H1 (cell line): ENCODE data around the gene CMIP. TPM values are rescaled to one million over a fixed set of nuclear protein-coding genes. Genes with fewer than 3 reads are reported as not detected.

Experiments used
- CTCF ChIA-PET: fragments of 300-600 bp; sonication (Branson Sonifier 250); formaldehyde crosslinking; loops from one replicate; lab custom pipeline; 2021; ENCODE audit not compliant: partially characterized antibody; lab: Charles Lee
- POLR2A ChIA-PET: fragments of 300-600 bp; sonication (Branson Sonifier 250); formaldehyde crosslinking; loops from one replicate; lab custom pipeline; 2021; ENCODE audit warnings: inconsistent platforms; ENCODE audit not compliant: partially characterized antibody; lab: Charles Lee
- DNase-seq, 2 experiments: peaks; one replicate each; pipeline versions ENCODE4 v3.0.0 to v3.0.0-alpha.2; 2010 to 2022; ENCODE audit warnings: low spot score in 2 of 2, low read depth in 1 of 2, mixed read lengths in 1 of 2
- FAIRE-seq: peaks from 2 replicates; lab custom pipeline; 2011; peaks lifted over from hg19 to GRCh38; lab: Jason Lieb, UNC
- H2AFZ ChIP-seq: 2 replicates; pipeline ENCODE4 v1.8.1; 2012; ENCODE audit warnings: low read length, inconsistent platforms
- H2AK5ac ChIP-seq: 2 replicates; pipeline ENCODE4 v1.6.1; 2013; ENCODE audit warnings: low read depth, low read length
- H2BK120ac ChIP-seq: replicated peaks from 2 replicates; pipeline ENCODE3; 2013; ENCODE audit warnings: low read depth, low read length, inconsistent platforms
- H2BK12ac ChIP-seq: 2 replicates; pipeline ENCODE4 v1.6.1; 2013; ENCODE audit warnings: low read depth, low read length
- H2BK15ac ChIP-seq: 2 replicates; pipeline ENCODE4 v1.6.1; 2013; ENCODE audit warnings: low read length
- H2BK20ac ChIP-seq: 2 replicates; pipeline ENCODE4 v1.6.1; 2013; ENCODE audit warnings: low read length
- H2BK5ac ChIP-seq: 2 replicates; pipeline ENCODE4 v1.6.1; 2013; ENCODE audit warnings: low read depth, low read length
- H3K14ac ChIP-seq: 2 replicates; pipeline ENCODE4 v1.6.1; 2013; ENCODE audit warnings: inconsistent platforms; ENCODE audit not compliant: insufficient read length
- H3K18ac ChIP-seq: 2 replicates; pipeline ENCODE4 v1.6.1; 2013; ENCODE audit warnings: low read length; ENCODE audit errors: extremely low read depth
- H3K23ac ChIP-seq: 2 replicates; pipeline ENCODE4 v1.6.1; 2013; ENCODE audit warnings: inconsistent platforms; ENCODE audit not compliant: insufficient read length
- H3K23me2 ChIP-seq: 2 replicates; pipeline ENCODE4 v1.6.1; 2013; ENCODE audit warnings: low read depth, low read length
- H3K27ac ChIP-seq: 2 replicates; pipeline ENCODE4 v1.6.1; 2011; ENCODE audit warnings: low read depth, low read length, inconsistent platforms
- H3K27me3 ChIP-seq, 4 experiments: replicated peaks in 1 of 4; 1 replicate in 1 of 4; 2 replicates in 3 of 4; pipeline versions ENCODE4 v1.6.1 to v1.8.1; 2011 to 2013; ENCODE audit warnings: low read length in 3 of 4, mild to moderate bottlenecking in 3 of 4, inconsistent platforms in 2 of 4, mixed read lengths in 2 of 4, moderate library complexity in 1 of 4; ENCODE audit not compliant: control insufficient read depth in 3 of 4, insufficient read depth in 3 of 4; ENCODE audit errors: extremely low read depth in 1 of 4
- H3K36me3 ChIP-seq, 4 experiments: 2 replicates each; pipeline versions ENCODE4 v1.6.1 to v1.8.1; 2011 to 2013; ENCODE audit warnings: mild to moderate bottlenecking in 4 of 4, low read length in 3 of 4, moderate library complexity in 2 of 4, control low read depth in 1 of 4, inconsistent platforms in 1 of 4; ENCODE audit not compliant: insufficient read depth in 4 of 4, control insufficient read depth in 2 of 4
- H3K4ac ChIP-seq: replicated peaks from 2 replicates; pipeline ENCODE3; 2013; ENCODE audit warnings: low read length, low read depth, mixed read lengths, inconsistent platforms; ENCODE audit not compliant: insufficient read length
- H3K4me1 ChIP-seq, 4 experiments: replicated peaks in 1 of 4; 1 replicate in 1 of 4; 2 replicates in 3 of 4; pipeline versions ENCODE4 v1.6.1 to v1.8.1; 2011 to 2013; ENCODE audit warnings: low read length in 3 of 4, inconsistent platforms in 2 of 4, mixed read lengths in 1 of 4; ENCODE audit not compliant: insufficient read depth in 4 of 4, control insufficient read depth in 3 of 4
- H3K4me2 ChIP-seq, 2 experiments: 2 replicates each; pipeline versions ENCODE4 v1.6.1 to v1.8.1; 2011 to 2013; ENCODE audit warnings: low read depth in 2 of 2, low read length in 2 of 2, control low read depth in 1 of 2, inconsistent platforms in 1 of 2, mild to moderate bottlenecking in 1 of 2; ENCODE audit not compliant: insufficient read depth in 1 of 2
- H3K4me3 ChIP-seq, 4 experiments: fragments of 200-600, 300-600 bp in 1 of 4; sonication (generic), shearing (Covaris generic), sonication (Bioruptor Twin) in 1 of 4; 2 replicates each; pipeline versions ENCODE4 v1.5.1 to v1.8.1; 2011 to 2016; ENCODE audit warnings: low read length in 4 of 4, low read depth in 3 of 4, control low read depth in 2 of 4, inconsistent platforms in 2 of 4, mild to moderate bottlenecking in 2 of 4, mixed read lengths in 1 of 4, moderate library complexity in 1 of 4; ENCODE audit not compliant: insufficient read depth in 2 of 4; ENCODE audit errors: extremely low read depth in 1 of 4
- H3K56ac ChIP-seq: replicated peaks from 2 replicates; pipeline ENCODE3; 2013; ENCODE audit warnings: low read depth, mild to moderate bottlenecking, mixed read lengths, low read length, inconsistent platforms; ENCODE audit not compliant: insufficient read length
- H3K79me1 ChIP-seq: 2 replicates; pipeline ENCODE4 v1.6.1; 2013; ENCODE audit warnings: low read depth, low read length, control low read depth
- H3K79me2 ChIP-seq, 2 experiments: 2 replicates each; pipeline versions ENCODE4 v1.6.1 to v1.8.1; 2012 to 2013; ENCODE audit warnings: low read length in 2 of 2, mild to moderate bottlenecking in 2 of 2, inconsistent platforms in 1 of 2; ENCODE audit not compliant: insufficient read depth in 2 of 2, control insufficient read depth in 1 of 2
- H3K9ac ChIP-seq, 4 experiments: replicated peaks in 1 of 4; 1 replicate in 1 of 4; 2 replicates in 3 of 4; pipeline versions ENCODE4 v1.6.1 to v1.8.1; 2011 to 2013; ENCODE audit warnings: low read depth in 3 of 4, low read length in 3 of 4, control low read depth in 2 of 4, mild to moderate bottlenecking in 2 of 4, moderate library complexity in 2 of 4, inconsistent platforms in 1 of 4; ENCODE audit errors: extremely low read depth in 1 of 4
- H3K9me3 ChIP-seq, 2 experiments: 2 replicates each; pipeline versions ENCODE4 v1.6.1 to v1.8.1; 2012 to 2013; ENCODE audit warnings: mild to moderate bottlenecking in 2 of 2, moderate library complexity in 2 of 2, control low read depth in 1 of 2, inconsistent platforms in 1 of 2, low read depth in 1 of 2, low read length in 1 of 2, mixed read lengths in 1 of 2; ENCODE audit not compliant: insufficient read depth in 2 of 2
- H4K20me1 ChIP-seq, 2 experiments: replicated peaks in 1 of 2; 2 replicates each; pipeline versions ENCODE3 to v1.8.1; 2011 to 2013; ENCODE audit warnings: inconsistent platforms in 2 of 2, low read length in 2 of 2, mild to moderate bottlenecking in 1 of 2; ENCODE audit not compliant: insufficient read depth in 2 of 2, control insufficient read depth in 1 of 2
- H4K5ac ChIP-seq: 2 replicates; pipeline ENCODE4 v1.6.1; 2013; ENCODE audit warnings: low read length, low read depth, mixed read lengths, inconsistent platforms; ENCODE audit not compliant: insufficient read length
- H4K8ac ChIP-seq: 2 replicates; pipeline ENCODE4 v1.8.0; 2013; ENCODE audit warnings: mild to moderate bottlenecking, moderate library complexity, low read length, inconsistent platforms; ENCODE audit not compliant: insufficient read depth; ENCODE audit errors: extremely low read depth
- H4K91ac ChIP-seq: replicated peaks from 2 replicates; pipeline ENCODE3; 2013; ENCODE audit warnings: low read length, mixed read lengths, inconsistent platforms; ENCODE audit not compliant: insufficient read length
- BCL11A ChIP-seq, 2 experiments: IDR thresholded peaks; one replicate each; pipeline ENCODE4 v1.6.1; 2011; ENCODE audit warnings: low read depth in 2 of 2, low read length in 2 of 2, mild to moderate bottlenecking in 2 of 2
- HDAC6 ChIP-seq: IDR thresholded peaks from one replicate; pipeline ENCODE4 v1.7.1; 2012; ENCODE audit warnings: low read depth, mild to moderate bottlenecking, inconsistent platforms, low read length, moderate library complexity
- MAX ChIP-seq: IDR thresholded peaks from 2 replicates; pipeline ENCODE4 v1.6.1; 2012; ENCODE audit warnings: inconsistent platforms
- POLR2AphosphoS5 ChIP-seq: IDR thresholded peaks from 2 replicates; pipeline ENCODE4 v1.6.1; 2011; ENCODE audit warnings: low read depth, low read length
- POU5F1 ChIP-seq: IDR thresholded peaks from 2 replicates; pipeline ENCODE4 v1.6.1; 2011; ENCODE audit warnings: low read depth, mild to moderate bottlenecking, low read length, moderate library complexity
- RAD21 ChIP-seq, 2 experiments: IDR thresholded peaks in 1 of 2; conservative IDR thresholded peaks in 1 of 2; 2 replicates each; pipeline ENCODE4 v1.6.1; 2011; ENCODE audit warnings: low read depth in 2 of 2, low read length in 2 of 2, improper control_type of control experiment in 1 of 2, inconsistent platforms in 1 of 2, mild to moderate bottlenecking in 1 of 2, moderate library complexity in 1 of 2
- RNF2 ChIP-seq: fragments of 200-900, 300-1000 bp; sonication (generic); IDR thresholded peaks from 2 replicates; pipeline ENCODE4 v1.7.1; 2016; ENCODE audit warnings: borderline replicate concordance, low read depth, mild to moderate bottlenecking, antibody characterized with exemption, low read length; ENCODE audit not compliant: poor library complexity, severe bottlenecking; ENCODE audit errors: missing control alignments
- SIN3A ChIP-seq, 2 experiments: IDR thresholded peaks in 1 of 2; conservative IDR thresholded peaks in 1 of 2; 2 replicates each; pipeline ENCODE4 v1.6.1; 2011 to 2012; ENCODE audit warnings: low read length in 2 of 2, improper control_type of control experiment in 1 of 2, low read depth in 1 of 2, mild to moderate bottlenecking in 1 of 2
- SP2 ChIP-seq: IDR thresholded peaks from 2 replicates; pipeline ENCODE4 v1.6.1; 2012; ENCODE audit warnings: mild to moderate bottlenecking, low read length, inconsistent platforms
- SP4 ChIP-seq: IDR thresholded peaks from 2 replicates; pipeline ENCODE4 v1.6.1; 2012; ENCODE audit warnings: low read length, inconsistent platforms
- TAF7 ChIP-seq: optimal IDR thresholded peaks from 2 replicates; pipeline ENCODE3; 2011; ENCODE audit warnings: low read depth, mild to moderate bottlenecking, inconsistent platforms, low read length, moderate library complexity, borderline replicate concordance
- TEAD4 ChIP-seq: IDR thresholded peaks from 2 replicates; pipeline ENCODE4 v1.6.1; 2012; ENCODE audit warnings: low read depth, low read length, inconsistent platforms, mixed read lengths
- WGBS, 2 experiments: shearing (Covaris generic) in 1 of 2; methylation state at CpG; one replicate each; pipeline versions ENCODE4 v1.1.6 to v1.1.7; 2013 to 2015; ENCODE audit warnings: low lambda C conversion rate in 2 of 2, mixed read lengths in 2 of 2, inconsistent platforms in 1 of 2, low coverage in 1 of 2, missing lambda C conversion rate in 1 of 2; ENCODE audit not compliant: insufficient replicate concordance in 2 of 2, insufficient coverage in 1 of 2, insufficient read length in 1 of 2; ENCODE audit errors: extremely low coverage in 1 of 2, missing lambda C conversion rate in 1 of 2; 5-methylcytosine and 5-hydroxymethylcytosine counted together
- polyA plus RNA-seq, 7 experiments: library from polyadenylated mRNA; depleted of rRNA in 3 of 7; stranded (reverse) in 5 of 7; unstranded in 2 of 7; fragments of >200 nt in 5 of 7; fragments of 200-250 nt in 2 of 7; gene quantifications; 1 replicate in 5 of 7; 2 replicates in 1 of 7; 4 replicates in 1 of 7; pipeline versions ENCODE4 v1.2.1 to v1.2.3, GENCODE V29; 2011 to 2013; ENCODE audit warnings: missing spikeins in 2 of 7, mixed read lengths in 2 of 7
- total RNA-seq: library from RNA; stranded (reverse); fragmentation: NEBNext Ultra II Directional; extraction: Animal tissue kit (Norgen Biotek cat#: 25700); gene quantifications from 2 replicates; pipeline ENCODE4 v1.2.1, GENCODE V29; 2021

Gene CMIP
- total and polyA plus RNA-seq, 2 of the 8 experiments (the other 6 are each of a cell fraction or from before 2014, with no cell fraction given) = 7.9 to 53.2 TPM

GRCh38 chr16:81458149-81458669 is 13.6 kb downstream of the CMIP start:
- Histone ChIP-seq H3K9me3 (no peaks in the 10 kb centered on the region), H2AFZ (no peak overlapping the region), H3K14ac (no peak overlapping the region), H3K56ac (no peak overlapping the region), H2AK5ac (no peak overlapping the region), H3K4ac (no peak overlapping the region), H3K4me1 (peaks cover 4 to 30% (median 11%) of the 10 kb centered on the region in 4 experiments; a peak in 5 of 7 replicates), H4K20me1 (peaks cover 35 to 59% of the 10 kb centered on the region in 2 experiments), H3K36me3 (peaks cover 0 to 17% (median 0%) of the 10 kb centered on the region in 4 experiments; a peak in 3 of 8 replicates), H3K79me2 (peaks cover 15 to 100% of the 10 kb centered on the region in 2 experiments), H2BK5ac (no peak overlapping the region), H3K27ac (0 out of 2 replicates have a peak overlapping the region, but pooled peaks have one; percentile 64), H3K18ac (no peak overlapping the region; the same call in 1 of the 2 replicates), H3K23me2 (no peaks in the 10 kb centered on the region; the same call in 1 of the 2 replicates), H4K8ac (no peak overlapping the region), H2BK12ac (no peak overlapping the region), H3K4me2 (0 out of 4 replicates have a peak overlapping the region, but pooled peaks of 1 of the 2 experiments have one; percentile 6), H4K5ac (no peak overlapping the region), H2BK15ac (no peak overlapping the region), H2BK20ac (no peak overlapping the region), H3K4me3 (no peak overlapping the region), H4K91ac (no peak overlapping the region), H3K23ac (no peak overlapping the region), H3K9ac (no peak overlapping the region; a peak in 1 of 7 replicates), H3K27me3 (no peaks in the 10 kb centered on the region; a peak in 1 of 7 replicates), H3K79me1 (peaks cover 52% of the 10 kb centered on the region), H2BK120ac (no peak overlapping the region)
- no peak for TF ChIP-seq TAF7
- TF ChIP-seq POU5F1 = no peak
- TF ChIP-seq RNF2 = no peak
- no peak for TF ChIP-seq SP4
- TF ChIP-seq SIN3A (conservative IDR thresholded peaks at IDR 0.05 in 1 of 2, IDR thresholded peaks at IDR 0.05 in 1 of 2; ENCODE audit: low read depth in 1 of 2, low read length in 2 of 2) = no peak
- no peak for TF ChIP-seq BCL11A (IDR thresholded peaks at IDR 0.05; ENCODE audit: low read depth in 2 of 2, low read length in 2 of 2)
- TF ChIP-seq POLR2AphosphoS5 = no peak
- TF ChIP-seq TEAD4 = no peak
- TF ChIP-seq SP2 = no peak
- TF ChIP-seq MAX = no peak
- no peak for TF ChIP-seq RAD21 (IDR thresholded peaks at IDR 0.05 in 1 of 2, conservative IDR thresholded peaks at IDR 0.05 in 1 of 2; ENCODE audit: low read depth in 2 of 2, low read length in 2 of 2)
- TF ChIP-seq HDAC6 = no peak
- CTCF ChIA-PET = interaction anchor here (0.6 to 1.3 kb wide), 6 partner anchors 8 to 66 kb away, joined by 3 to 6 read pairs (median 3); no protein-coding TSS in a partner anchor
- DNase-seq (no peak), FAIRE-seq (no peak)
- POLR2A ChIA-PET = interaction anchor here (1.0 to 1.5 kb wide), 4 partner anchors 9 to 144 kb away, joined by 3 to 5 read pairs (median 4); partner anchors contain the start of gene GAN
- 86% methylated on average over 8 of the region's 8 CpGs; no CpG with 5 or more reads in 1 of the 2 experiments for WGBS, 2 experiments
